Cardiac fibroblast (primary cell): ENCODE measurements around the gene REEP3.
"Not testable (repeated sequence)": the region's sequence is repeated elsewhere in the genome, so short reads cannot be mapped to it uniquely, and the experiment has no call there.

ENCODE experiments used
- DNase-seq, 2 donors: peaks; one replicate each; pipeline versions ENCODE4 v3.0.0 to v3.0.0-alpha.2; 2010; ENCODE audit warnings: low read depth in 2 of 2
- H3K4me3 ChIP-seq, 2 donors: replicated peaks in 1 of 2; 1 replicate in 1 of 2; 2 replicates in 1 of 2; pipeline ENCODE4 v1.5.1; 2011; ENCODE audit warnings: low read depth in 2 of 2, low read length in 2 of 2, mild to moderate bottlenecking in 2 of 2, moderate library complexity in 1 of 2
- TF ChIP-seq, protein P1 (sequence below): IDR thresholded peaks from one replicate; pipeline ENCODE4 v1.5.1; 2011; ENCODE audit warnings: low read depth, mild to moderate bottlenecking, low read length, inconsistent platforms

Gene REEP3

GRCh38 chr10:63496561-63496960, 24.6 kb upstream of the REEP3 start:
- TF ChIP-seq, protein P1, sequence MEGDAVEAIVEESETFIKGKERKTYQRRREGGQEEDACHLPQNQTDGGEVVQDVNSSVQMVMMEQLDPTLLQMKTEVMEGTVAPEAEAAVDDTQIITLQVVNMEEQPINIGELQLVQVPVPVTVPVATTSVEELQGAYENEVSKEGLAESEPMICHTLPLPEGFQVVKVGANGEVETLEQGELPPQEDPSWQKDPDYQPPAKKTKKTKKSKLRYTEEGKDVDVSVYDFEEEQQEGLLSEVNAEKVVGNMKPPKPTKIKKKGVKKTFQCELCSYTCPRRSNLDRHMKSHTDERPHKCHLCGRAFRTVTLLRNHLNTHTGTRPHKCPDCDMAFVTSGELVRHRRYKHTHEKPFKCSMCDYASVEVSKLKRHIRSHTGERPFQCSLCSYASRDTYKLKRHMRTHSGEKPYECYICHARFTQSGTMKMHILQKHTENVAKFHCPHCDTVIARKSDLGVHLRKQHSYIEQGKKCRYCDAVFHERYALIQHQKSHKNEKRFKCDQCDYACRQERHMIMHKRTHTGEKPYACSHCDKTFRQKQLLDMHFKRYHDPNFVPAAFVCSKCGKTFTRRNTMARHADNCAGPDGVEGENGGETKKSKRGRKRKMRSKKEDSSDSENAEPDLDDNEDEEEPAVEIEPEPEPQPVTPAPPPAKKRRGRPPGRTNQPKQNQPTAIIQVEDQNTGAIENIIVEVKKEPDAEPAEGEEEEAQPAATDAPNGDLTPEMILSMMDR: no peak
- DNase-seq: no peak
- no peak overlapping the region for H3K4me3 ChIP-seq

- H3K4me3 ChIP-seq: no peak overlapping the region
- TF ChIP-seq, protein P1: no peak
- DNase-seq: no peak
Measured at GRCh38 chr10:63497321-63497720, 23.9 kb upstream of the REEP3 start.

DNA sequence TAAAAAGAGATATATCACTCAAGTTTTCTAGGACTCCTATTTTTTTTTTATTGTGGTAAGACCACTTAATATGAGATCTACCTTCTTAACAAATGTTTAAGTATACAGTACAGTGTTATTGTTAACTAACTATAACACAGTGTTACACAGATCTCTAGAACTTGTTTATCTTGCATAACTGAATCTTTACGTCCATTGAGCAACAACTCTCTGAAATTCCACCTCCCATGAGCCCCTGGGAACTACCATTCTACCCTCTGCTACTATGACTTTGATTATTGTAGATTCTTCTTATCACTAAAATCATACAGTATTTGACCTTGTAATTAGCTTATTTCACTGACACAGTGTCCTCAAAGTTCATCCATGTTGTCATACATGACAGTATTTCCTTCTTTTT, 22.5 kb upstream of the REEP3 start:
- TF ChIP-seq, protein P1: no peak
- no peak for DNase-seq
- H3K4me3 ChIP-seq: no peak overlapping the region

GRCh38 chr10:63500551-63500950, 20.6 kb upstream of the REEP3 start:
- not testable (repeated sequence) for DNase-seq, H3K4me3 ChIP-seq

DNA sequence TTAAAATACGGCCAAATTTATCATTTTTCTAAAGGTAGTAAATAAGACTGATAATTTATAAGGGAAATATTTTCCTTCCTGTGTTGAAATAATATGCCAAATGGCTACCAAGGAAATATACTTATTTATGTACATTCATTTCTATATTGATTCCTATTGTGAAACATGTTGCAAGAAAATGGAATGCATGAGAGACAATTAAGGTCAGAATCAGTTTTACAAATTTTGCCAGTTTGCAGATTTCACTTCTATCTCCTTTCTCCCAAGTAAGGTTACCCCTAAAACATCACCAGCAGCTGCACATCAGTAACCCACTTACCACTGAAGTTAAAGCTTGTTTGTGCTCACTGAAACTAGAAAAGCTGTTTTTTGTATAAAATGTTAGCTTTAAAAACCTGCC, 19.2 kb upstream of the REEP3 start:
- H3K4me3 ChIP-seq: no peak overlapping the region
- TF ChIP-seq, protein P1: no peak

DNA sequence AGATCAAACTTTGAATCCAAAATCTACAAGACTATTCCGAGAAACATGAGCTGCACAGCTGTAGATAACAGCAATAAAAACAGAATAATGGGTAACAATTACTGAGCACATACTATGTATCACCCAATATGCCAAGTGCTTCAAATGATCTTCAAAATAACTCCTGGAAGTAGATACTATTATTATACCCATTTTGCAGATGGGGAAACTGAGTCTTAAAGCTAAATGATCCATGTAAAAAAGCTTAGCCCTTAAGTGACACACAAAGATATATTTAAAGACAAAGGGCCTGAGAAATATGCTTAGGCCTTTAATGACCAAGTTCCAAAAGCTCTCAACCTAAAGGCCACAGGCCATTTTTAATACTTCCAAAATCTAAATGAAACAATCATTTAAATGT, 18.4 kb upstream of the REEP3 start:
- DNase-seq: no peak
- TF ChIP-seq, protein P1: no peak
- no peak overlapping the region for H3K4me3 ChIP-seq

More for the DNA sequence above, 19.2 kb upstream of the REEP3 start:
- no peak for DNase-seq

DNA sequence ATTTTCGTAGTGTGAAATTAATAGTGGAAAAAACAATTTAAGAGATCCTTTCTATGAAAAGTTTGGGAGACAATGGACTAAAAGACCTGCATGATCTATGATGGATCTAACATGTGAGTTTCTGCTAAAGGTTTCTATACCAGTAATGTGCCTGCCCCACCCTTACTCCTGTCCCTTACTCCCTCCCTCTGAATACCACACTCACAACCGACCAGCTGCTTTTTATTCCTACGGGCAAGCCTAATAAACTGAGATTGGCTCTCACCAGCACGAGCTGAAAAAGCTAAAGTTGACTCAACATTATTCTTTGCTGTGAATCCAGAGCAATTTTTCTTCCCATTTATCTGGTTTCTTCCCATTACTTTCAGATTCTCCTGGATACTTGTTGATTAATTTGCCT, 17.8 kb upstream of the REEP3 start:
- TF ChIP-seq, protein P1: no peak
- H3K4me3 ChIP-seq: no peak overlapping the region
- DNase-seq: no peak
